CD4-positive, alpha-beta T cell treated with Interleukin-21 for 1 hour (primary cell): ENCODE measurements around the gene TRAM2.

Source experiments
- DNase-seq: peaks from one replicate; pipeline ENCODE4 v3.0.0-alpha.2; 2020

TRAM2 gene

DNA sequence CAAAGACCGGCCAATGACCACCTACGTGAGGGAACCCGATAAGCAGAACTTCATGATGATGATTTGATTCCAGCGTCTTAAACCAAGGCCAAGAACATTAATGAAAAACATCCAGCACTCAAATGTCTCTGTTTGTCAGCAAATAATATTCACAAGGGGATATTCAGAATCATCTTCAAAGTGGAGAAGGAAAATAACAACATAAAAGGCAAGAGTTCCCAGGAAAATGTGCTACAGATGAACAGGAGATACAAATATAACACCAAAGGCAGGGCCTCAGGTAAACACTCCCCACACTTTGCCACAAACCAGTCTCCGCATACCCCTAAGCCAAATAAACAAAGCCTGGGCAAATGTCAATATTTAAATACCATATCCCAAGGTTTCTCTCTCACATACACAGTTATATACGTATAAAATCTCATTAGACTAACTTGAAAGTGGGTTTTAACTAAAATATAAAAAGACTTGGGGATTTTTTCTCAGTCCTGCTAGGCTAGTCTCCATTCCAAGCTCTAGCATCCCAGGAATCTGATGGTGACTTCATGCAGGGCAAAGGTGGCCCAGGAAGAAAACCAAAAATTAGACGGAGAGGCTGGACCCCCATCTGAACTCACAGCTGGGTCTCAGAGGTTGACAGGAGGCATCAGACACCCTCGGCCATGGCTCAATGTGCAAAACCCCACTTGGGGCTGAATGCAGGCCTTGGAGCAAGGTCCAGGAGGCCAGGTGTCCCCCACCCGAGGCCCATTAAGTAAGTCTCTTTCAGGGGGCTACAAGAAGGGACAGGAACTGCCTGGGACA, 32.1 kb downstream of the TRAM2 start:
- DNase-seq, result no peak

DNA sequence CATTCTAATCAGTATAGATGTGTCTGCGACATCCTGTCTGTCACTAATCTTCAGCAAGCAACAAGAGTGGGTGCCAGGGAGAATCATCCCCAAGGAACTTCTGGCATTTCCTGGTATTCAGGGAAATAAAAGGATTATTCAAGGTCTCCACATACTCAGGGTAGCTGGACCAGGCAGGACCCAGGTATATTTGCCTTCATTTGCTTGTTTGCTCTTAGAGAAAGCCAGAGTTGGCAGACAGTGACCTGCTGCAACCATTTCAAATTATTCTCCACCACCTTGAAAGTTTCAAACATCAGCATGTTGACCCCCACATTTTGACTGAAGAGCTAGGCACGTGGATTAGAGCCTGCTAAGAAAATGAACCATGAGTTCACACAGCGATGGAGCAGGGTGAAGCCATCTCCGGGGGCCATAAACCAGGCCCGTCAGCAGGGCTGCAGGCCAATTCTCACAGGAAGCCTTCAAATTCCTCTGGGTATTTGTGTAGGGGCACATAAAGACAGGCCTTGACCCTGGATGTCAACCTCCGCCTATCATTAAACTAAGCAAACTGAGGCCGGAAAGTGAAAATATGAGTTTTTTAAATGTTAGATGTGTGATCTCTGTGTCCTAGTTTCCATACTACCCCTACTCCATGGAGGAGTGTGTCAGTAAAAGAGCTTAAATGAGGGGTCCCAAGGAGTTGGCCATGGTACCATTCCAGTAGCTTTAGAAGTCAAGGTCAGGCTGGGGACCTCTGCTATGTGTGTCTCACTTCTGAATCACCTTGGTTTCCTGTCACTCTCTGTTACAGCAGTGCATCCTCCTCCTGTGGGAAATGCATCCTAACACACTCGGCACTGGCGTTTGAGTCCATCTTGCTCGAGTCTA, 32.9 kb downstream of the TRAM2 start:
- DNase-seq, result no peak

DNA sequence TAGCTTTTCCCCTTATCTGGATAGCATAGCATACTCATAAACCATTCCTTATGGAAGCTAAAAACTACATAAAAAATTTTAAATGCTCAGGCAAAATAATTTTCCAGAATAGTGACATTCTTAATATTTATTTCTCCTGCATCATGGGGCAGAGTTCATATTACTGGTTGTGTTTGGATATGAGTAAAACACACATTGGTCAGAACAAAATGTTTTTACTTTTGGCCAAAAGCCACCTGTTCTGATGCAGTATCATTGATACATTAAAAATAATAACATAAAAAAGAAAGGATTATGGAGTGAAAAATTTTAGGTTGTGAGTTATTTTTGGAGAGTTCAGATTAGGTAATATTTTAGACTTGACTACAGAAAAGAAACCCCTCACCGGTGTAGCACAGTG, 33.6 kb downstream of the TRAM2 start:
- no peak for DNase-seq

DNA sequence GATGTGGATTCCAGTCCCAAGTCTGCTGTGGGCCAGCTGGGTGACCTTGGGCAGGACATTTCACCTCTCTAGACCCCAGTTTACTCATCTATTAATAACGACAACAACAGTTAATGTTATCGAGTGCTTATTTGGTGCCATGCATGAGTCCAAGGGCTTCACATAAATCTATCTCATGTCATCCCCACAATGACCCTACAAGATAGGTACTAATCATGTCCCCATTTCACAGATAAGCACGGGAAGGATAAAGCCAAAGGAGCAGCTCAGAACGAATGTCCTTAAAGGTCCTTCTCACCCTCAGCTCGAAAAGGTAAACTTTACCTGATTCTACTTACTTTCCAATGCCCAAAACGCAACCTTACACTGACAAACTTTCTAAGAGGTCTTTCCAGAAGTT, 35.7 kb downstream of the TRAM2 start:
- no peak for DNase-seq

DNA sequence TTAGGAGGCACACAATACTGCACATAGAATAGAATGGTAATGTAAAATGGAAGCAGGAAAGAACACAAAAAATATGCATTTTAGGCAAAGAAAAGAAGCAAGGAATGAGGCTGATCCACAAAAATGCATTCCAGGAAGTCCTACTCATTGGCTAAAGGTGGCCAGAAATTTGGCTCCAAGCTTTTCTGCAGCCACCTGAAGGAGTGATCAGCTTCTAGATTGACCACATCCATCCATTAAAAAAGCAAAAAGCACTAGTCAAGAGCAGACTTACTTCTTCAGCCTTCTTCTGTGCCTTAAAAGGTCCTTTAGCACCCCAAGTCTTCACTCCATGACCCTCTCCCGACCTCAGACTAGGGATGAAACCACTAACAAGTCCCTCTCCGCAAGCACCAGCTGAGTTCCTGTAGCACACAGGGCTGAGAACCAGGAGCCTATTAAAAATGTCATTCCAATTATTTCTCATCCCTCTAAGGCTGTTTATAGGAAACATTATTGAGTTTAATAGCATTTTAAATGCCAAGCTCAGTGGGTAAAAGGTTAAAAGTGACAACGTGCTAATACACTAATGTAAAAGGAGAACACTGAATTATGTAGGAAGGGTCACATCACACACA, 36.5 kb downstream of the TRAM2 start:
- DNase-seq, result no peak

DNA sequence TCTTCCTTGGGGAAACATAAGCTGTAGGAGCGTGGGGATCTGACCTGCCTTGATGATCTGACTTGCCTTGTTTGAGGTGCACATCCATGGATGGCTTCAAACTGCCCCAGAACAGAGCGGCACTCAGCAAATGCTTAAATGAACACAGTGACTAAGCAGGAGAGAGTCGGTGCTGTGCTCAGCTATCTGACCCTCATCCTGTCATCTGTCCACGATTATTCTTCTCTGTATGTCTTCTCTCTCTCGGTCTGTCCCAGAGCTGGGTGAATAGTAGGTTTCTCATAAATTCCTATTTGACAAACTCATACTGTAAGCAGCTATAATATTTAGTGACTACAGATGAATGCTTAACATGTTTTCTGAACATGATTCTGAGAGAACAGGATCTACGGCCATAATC, 37.3 kb downstream of the TRAM2 start:
- no peak for DNase-seq

DNA sequence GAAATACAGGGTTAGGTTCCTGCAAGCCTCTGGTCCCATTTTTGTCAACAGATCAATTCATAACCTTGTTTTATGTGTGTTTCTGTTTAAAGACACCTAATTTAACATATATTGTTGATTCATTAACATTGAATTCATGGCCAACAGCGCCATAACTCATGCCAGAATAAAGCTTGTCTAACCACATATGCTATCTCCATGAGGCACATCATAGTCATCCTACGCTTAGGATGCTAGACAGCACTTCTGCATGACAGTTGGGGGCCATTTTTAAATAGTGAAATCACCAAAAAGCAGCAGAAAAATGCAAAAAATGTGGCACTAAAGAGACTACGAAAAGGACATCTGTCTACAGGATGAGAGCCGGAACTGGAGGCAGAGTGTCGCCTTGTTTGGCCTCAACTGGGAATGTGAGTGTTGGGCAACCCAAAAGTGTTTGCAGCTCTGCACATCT, 37.9 kb downstream of the TRAM2 start:
- no peak for DNase-seq

DNA sequence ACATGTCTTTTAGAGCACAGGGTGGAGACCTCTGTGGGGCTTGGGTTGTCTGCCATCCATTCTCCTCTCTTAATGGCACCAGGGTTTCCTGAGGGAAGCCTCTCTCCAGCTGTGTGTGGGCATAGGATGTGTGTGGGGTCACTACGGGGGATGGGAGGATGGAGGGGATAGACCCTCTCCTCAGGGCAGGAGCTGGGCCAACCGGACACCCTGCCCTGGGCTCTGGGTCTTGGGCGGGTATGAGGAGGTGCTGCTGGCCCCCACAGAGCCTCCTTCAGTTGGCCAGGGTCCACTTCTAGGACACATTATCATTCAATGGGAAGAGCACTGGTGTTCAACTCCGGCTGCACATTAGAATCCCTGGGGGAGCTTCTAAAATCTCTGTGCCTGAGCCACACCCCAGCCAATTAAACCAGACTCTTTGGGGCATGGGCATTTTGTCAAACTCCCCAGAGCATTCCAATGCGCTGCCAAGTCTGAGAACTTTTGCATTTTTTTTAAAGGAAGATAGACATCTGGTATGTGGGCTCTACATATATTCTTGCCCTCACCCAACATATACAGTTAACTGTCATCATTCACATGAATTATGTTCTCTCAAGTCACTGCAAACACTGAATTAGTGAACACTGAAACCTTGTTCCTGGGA, 38.5 kb downstream of the TRAM2 start:
- no peak for DNase-seq

DNA sequence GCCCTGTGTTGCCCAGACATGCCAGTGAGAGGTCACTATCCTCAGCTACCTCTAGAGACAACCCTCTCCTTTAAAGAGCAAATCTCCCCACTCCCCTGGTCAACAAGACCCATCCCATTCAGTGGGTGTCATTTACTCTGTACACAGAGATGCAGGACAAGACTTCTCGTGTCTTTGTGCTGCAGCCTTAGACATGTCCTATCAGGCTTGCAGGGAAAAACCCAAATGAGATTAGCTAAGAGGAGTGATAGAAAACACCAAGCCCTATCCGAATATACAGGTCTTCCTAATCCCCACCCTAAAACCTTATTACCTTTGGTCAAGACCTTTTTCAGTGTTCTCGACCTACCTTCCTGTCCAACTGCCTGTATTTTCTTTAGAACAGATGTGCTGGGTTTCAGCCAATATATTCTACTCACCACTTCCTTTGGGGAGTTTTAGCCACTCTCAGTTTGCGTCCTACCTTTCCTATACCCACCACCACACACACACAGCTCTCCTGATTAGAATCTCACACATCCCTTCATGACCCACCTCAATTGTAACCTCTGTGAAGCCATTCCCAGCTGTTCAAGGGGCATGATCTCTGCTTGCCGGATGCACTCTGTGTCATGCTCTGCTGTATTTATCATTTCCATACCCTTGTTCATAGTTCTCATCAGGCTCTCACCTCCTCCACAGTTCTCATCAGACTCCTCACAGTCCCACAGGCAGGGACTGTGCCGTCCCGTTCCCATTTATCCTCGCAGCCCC, 39.7 kb downstream of the TRAM2 start:
- no peak for DNase-seq

DNA sequence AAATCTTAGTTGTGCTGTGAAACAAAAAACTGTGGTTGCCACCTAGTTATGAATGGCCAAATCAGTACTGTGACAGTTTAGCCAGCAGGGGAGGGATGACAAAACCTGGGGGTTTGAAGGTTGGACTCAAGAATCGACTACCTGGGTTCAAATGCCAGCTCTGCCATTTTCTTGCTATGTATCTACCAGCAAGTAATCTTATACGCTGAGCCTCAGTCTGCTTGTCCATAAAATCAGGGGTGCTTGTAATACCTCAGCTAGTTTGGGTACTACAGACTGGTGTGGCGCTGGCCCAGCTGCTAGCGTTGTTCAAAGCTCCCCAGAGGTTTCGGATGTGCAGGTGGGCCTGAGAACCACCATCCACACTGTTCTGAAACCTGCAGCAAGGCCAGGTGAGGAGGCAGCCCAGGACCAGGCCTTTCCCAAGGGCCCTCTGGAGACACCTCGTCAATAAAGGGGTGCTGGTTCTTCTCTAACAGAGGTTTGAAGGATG, 40.4 kb downstream of the TRAM2 start:
- no peak for DNase-seq

DNA sequence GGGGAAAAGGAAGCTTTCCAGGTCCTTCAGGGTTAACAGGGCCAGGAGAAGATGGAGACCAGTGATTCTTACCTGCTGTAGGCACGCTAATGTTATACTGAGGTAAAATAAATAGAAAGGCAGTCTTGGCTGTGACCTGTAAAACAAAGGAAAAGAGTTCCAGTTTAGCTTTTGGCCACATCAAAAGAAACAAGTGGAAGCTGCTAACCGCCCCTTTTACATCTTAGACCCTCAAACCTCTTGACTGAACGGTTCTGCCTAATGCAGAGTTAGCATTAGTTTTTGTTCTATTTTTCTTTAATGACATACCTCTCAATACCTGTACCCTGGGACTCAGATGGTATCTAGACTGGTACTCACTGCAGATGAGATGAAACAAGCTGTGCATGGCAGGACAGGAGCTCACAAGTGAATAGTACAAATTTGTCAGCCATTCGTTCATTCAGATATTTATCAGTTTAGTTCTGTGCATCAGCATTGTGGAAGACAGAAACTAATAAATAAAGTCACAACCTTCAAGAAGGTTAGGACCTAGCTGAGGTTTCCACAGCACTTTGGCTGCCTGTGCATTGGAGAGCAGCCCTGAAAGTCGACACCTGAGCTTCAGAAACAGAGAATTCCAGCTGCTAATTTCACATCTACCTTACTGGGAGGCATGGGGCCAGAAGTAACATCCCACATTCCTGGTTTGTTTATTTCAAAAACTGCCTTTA, 41.0 kb downstream of the TRAM2 start:
- DNase-seq, result no peak

DNA sequence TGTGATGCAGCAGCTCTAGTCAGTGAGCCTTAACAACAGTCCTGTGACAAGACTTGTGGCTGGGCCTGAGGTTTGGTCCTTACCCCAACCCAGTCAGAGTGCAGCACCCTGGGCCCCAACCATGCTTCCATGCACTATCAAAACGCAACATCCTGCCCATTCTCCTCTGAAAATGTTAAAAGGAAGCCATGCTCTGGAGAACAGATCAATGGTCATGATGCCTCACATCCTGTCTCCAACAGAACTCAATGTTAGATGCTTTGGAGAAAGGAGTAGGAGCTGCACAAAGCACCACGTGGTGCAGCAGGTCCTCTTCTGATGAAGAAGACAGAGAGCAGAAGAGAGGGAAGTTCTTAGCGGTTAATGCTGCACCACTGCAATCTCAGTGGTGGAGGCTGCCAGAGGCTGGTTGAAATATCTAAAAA, 41.9 kb downstream of the TRAM2 start:
- DNase-seq, result no peak

DNA sequence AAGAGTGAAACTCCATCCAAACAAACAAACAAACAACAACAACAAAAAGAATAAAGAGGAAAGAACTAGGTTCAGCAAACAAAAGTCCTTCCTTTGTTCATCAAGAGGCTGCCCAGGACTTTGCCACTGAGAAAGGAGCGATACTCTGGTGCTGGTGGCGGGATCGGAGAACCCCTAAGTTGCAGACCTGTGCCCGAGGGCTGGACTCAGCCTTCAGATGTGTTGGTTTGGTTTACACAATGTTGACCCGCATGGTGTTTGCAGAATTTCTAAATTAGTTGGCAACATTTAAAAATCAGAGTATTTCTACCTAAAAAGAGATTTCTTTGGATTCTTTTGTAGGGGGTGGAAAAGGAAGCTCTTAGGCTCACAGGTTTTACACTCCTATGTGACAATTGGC, 42.5 kb downstream of the TRAM2 start:
- DNase-seq, result no peak

DNA sequence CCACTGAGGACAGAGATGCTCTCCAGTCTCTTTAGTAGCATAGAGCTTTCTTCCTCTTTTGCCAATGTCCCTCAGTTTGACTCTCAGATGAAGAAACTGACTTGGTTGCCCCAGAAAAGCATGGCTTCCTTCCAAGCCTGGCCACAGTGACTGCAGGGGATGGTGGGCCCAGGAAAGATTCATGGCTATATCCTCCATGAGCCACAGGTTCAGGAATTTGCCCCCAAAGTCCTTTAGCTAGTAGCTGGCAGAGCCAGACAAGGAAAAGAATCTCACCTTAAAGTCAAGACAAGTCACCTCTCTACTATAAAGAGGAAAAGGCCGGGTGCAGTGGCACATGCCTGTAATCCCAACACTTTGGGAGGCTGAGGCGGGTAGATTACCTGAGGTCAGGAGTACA, 43.4 kb downstream of the TRAM2 start:
- DNase-seq, result no peak

DNA sequence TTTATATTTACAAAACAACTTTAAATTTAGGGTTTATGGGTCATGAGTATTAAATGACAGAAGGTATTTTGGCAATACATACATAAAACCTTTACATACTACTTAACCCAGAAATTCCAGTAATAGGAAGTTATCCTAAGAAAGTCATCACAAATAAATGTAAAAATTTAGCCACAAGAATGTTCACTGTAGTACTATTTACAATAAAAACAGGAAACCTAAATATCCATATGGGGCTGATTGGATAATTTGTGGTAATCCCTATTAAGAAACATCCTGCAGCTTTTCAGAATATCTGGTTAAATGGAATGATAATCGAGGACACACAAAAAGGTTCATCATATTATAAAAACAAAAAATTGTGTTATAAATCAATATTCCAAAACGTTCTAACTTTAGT, 44.4 kb downstream of the TRAM2 start:
- DNase-seq, result no peak

DNA sequence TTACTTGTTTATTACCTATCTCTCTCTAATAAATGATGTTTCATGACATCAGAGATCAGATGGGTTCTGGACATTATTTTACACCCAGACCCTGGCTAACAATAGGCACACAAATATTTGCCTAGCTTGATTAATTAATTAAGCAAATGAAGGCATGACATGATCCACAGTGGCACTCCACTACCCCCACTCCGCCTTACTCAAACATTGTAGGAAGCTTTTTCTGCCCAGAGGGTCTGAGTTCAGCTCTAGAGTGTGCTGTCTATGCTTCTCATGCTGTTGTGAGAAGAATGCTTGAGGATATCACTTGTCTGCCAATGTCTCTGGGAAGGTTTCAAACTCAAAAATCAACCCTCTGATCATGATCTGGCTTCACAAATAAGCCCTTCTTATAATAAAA, 45.0 kb downstream of the TRAM2 start:
- DNase-seq, result no peak

DNA sequence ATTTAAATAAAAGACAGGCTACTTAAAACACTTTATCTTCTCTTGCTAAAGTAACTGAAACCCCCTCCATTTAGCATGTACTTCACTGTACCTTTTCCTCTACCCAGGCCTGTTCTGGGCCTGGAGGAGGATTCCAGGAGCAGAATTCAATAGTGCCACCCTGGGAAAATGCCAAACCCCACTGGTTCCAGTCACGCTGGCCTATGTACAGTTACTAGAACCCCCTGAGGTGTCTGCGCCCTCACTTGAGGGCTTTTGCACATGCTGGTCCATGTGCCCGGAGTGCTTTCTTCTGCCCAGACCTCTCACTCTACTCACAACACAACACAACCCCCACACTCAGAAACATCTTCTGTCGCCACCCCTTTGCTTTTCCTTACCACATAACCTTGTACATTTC, 45.5 kb downstream of the TRAM2 start:
- no peak for DNase-seq

DNA sequence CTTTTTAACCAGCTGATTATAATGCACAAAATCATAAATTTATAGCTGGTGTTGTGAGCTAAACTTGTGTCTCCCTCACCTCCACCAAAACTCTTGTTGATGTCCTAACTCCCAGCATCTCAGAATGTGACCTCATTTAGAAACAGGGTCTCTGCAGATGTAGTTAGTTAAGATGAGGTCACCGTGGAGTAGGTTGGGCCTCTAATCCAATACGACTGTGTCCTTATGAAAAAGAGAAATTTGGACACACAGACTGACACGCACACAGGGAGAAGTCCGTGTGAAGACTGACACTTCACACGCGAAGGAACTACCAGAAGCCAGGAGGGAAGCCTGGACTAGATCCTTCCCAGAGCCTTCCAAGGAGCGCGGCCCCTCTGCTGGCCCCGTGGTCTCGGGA, 46.5 kb downstream of the TRAM2 start:
- DNase-seq, result no peak

DNA sequence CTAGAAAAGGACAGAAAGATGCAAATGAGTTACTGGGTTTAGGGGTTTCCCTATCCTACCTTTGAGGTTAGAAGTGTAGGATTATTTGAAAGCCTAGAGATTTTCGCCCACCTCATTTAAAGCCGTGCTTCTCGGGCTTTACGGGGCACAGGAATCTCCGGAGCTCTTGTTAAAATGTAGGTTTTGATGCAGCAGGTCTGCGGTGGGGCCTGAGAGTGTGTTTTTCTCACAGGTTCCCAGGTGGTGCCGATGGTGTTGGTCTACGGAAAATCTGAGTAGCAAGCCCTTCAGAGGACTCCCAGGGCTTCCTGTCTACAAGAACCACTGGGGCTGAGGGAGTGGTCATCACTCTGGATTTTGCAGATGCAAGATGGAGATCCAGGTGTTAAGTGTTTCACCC, 47.5 kb downstream of the TRAM2 start:
- DNase-seq, result no peak

DNA sequence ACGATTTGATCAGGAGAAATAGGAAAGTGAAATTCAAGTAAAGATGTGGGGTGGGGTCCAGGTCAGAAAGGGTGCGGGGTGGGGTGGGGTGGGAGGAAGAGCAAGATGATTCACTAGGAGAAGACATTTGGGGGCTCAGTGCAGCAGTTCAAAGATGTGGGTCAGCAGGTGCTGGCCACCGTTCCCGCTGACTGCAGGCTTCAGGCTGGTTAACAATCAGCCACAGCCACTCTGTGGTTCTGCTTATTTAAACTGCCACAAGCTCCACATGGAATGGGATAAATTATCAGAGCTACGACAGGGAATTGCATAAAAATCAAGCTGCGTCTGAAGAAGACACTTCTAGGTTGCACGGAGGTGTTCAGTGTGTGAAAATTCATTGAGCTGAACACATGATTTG, 49.4 kb downstream of the TRAM2 start:
- no peak for DNase-seq

DNA sequence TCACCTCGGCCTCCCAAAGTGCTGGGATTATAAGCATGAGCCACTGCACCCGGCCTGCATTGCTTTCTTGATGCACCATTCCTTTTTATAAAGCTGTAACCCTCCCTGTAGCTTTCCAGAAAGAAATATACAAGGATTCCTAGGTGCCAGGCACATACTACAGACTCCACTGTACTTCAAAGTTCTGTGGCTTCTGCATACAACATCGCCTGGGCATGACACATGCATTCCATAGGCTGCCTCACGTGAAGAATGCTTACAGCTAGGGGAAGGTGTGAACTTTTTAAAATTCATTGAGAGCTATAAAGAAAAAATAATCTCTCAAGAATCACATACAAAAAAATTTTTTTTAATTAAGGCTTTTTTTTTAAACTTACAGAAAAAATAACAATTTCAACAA, 50.2 kb downstream of the TRAM2 start:
- no peak for DNase-seq

DNA sequence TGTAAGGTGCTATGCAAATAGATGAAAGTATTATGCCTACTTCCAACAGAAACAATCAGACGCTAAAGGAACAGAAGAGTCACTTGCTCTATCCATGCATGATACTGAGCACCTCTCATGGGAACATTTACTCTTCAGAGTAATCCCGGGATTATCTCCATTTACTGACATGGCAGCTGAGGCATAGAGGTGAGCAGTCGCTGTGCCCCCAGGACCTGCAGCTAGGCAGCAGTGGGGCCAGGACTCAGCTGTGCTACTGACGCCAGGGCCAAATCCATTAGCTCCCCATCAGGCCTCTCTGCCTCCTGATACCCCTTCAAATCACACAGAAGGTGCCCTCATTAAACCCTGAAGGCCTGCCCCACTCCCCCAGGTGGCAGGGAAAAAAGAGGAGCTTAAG, 51.9 kb downstream of the TRAM2 start:
- no peak for DNase-seq
